ENCODE measurements around the gene MAST2. TPM values are rescaled to one million over a fixed set of nuclear protein-coding genes. Genes with fewer than 3 reads are reported as not detected.

MAST2 gene
- total RNA-seq, 4 donors from 2014 or later: 6.6 to 22.6 (median 13.9) TPM

DNA sequence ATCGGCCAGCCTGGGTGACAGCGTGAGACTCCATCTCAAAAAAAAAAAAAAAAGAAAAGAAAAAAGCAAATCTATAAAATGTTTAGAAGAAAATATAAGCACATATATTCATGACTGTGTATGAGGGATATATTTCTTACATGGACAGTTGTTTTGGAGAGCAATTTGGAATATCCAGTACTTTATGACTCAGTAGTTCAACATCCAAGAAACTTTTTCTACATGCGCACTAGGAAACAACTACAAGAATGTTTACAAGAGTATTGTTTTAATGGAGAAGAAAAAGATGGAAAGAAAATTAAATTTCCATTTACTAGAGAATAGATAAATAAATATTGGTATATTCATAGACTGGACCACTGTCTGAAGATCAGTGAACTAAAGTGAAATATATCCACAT is 77.5 kb downstream of the MAST2 start:
- 73 to 78% methylated on average over 3 of the region's 3 CpGs for WGBS, 2 donors
- TF ChIP-seq, protein P1, sequence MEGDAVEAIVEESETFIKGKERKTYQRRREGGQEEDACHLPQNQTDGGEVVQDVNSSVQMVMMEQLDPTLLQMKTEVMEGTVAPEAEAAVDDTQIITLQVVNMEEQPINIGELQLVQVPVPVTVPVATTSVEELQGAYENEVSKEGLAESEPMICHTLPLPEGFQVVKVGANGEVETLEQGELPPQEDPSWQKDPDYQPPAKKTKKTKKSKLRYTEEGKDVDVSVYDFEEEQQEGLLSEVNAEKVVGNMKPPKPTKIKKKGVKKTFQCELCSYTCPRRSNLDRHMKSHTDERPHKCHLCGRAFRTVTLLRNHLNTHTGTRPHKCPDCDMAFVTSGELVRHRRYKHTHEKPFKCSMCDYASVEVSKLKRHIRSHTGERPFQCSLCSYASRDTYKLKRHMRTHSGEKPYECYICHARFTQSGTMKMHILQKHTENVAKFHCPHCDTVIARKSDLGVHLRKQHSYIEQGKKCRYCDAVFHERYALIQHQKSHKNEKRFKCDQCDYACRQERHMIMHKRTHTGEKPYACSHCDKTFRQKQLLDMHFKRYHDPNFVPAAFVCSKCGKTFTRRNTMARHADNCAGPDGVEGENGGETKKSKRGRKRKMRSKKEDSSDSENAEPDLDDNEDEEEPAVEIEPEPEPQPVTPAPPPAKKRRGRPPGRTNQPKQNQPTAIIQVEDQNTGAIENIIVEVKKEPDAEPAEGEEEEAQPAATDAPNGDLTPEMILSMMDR (IDR thresholded peaks at IDR 0.05): no peak
- DNase-seq (ENCODE audit: low spot score in 2 of 2): no peak
- intact Hi-C loops (cut with DNase I; ENCODE audit: low total_unique reads): no loop called here
- no peak overlapping the region for H3K4me3 ChIP-seq (ENCODE audit: low read depth, poor library complexity, severe bottlenecking)

DNA sequence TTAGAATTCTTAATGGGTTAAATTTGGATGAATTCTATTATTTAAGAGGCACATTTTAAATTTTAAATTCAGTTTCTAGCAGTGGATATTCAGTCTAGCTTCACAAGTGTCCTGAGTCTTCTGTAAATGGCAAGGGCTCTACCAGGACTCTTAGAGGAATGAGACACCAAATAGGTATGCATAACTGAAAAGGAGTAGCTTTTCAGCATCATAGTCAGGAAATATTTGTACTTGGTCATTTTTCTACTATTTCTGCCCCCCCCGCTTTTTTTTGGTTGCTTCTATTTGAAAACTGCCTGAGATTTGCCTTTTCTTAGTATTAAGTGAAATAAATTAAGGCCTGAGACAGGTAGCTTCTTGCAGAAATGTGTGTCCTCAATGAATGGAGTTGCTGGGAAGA is 80.2 kb downstream of the MAST2 start:
- intact Hi-C loops (cut with DNase I; ENCODE audit: low total_unique reads): no loop called here
- H3K4me3 ChIP-seq (ENCODE audit: low read depth, poor library complexity, severe bottlenecking): no peak overlapping the region
- no peak for DNase-seq (ENCODE audit: low spot score in 2 of 2)
- WGBS, 2 donors: 53 to 78% methylated on average over 1 of the region's 1 CpG
- no peak for TF ChIP-seq POLR2A (IDR thresholded peaks at IDR 0.05)
- TF ChIP-seq, protein P1 (IDR thresholded peaks at IDR 0.05): no peak

DNA sequence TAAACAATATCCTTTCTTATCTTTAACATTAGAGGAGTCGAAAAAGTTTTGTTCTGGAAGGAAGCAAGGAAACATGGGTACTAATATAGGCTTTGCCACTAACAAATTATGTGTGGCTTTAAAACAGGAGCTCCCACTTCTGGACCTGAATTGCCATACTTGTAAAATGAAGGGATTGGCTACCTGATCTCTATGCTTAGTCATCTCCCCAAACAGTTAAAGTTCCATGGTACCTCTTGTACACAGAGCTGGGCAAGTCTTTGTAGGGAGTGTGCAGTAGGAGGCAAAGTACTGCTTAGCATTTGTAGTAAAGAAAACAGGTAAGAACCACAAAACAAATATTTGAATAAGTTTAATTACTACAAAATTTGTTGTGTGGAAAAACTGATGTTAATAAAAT is 81.3 kb downstream of the MAST2 start:
- no peak for TF ChIP-seq POLR2A (IDR thresholded peaks at IDR 0.05)
- TF ChIP-seq, protein P1 (IDR thresholded peaks at IDR 0.05): no peak
- DNase-seq (ENCODE audit: low spot score in 2 of 2): no peak
- intact Hi-C loops (cut with DNase I; ENCODE audit: low total_unique reads): no loop called here
- no peak overlapping the region for H3K4me3 ChIP-seq (ENCODE audit: low read depth, poor library complexity, severe bottlenecking)
- 89 to 95% methylated on average over 1 of the region's 1 CpG for WGBS, 2 donors

DNA sequence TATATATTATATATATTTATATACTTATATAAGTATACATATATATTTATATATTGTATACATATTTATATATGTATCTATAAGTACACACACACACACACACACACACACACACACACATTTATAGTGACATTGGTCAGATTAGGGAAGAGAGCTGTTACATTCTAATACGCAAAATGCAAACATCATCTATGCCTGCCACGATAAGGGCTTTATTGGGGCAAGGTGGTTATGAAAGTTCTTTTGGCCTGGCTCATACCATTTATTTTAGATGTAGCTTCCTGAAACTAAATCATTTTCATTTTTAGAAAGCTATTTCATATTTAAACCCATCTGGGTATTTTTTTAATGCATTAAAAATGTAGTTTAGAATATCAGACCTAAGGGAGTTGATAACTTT is 82.8 kb downstream of the MAST2 start:
- TF ChIP-seq, protein P1 (IDR thresholded peaks at IDR 0.05): no peak
- TF ChIP-seq POLR2A (IDR thresholded peaks at IDR 0.05): no peak
- intact Hi-C loops (cut with DNase I; ENCODE audit: low total_unique reads): no loop called here
- no peak for DNase-seq (ENCODE audit: low spot score in 2 of 2)
- no peak overlapping the region for H3K4me3 ChIP-seq (ENCODE audit: low read depth, poor library complexity, severe bottlenecking)
- WGBS, 2 donors: 82 to 84% methylated on average over 2 of the region's 2 CpGs

DNA sequence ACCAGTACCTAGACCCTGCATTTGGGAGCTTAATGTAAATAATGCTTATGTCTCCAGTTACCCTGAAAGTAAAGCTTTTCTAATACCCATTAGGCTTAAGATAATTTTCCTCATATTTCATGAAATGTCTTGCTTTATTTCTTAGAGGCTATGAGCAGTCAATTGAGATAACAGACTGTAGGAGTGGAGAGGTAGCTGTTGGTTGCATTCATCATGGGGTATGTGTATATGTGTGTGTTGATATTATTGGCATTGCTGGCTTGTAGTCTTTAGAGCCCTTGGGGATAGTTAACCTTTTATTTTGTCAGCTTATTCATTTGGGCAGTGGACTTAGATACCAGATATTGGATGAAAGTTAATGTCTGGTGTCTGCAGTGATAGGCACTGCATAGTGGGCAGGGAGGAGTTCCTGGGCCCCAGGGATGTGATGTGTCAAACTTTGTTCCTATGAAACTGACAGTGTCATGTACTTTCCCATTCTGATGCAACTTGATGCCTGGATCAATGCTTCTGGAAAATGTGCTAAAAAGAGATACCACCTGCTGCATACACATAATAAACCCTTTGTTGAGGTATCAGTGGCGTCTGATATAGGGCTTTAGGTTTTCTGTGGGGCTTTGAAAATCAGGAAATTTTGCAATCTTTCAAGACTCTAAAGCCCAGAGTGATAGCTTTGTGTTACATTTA is 83.9 kb downstream of the MAST2 start:
- 89 to 100% methylated on average over 1 of the region's 1 CpG for WGBS, 2 donors
- no peak overlapping the region for H3K4me3 ChIP-seq (ENCODE audit: low read depth, poor library complexity, severe bottlenecking)
- intact Hi-C loops (cut with DNase I; ENCODE audit: low total_unique reads): no loop called here
- no peak for DNase-seq (ENCODE audit: low spot score in 2 of 2)
- TF ChIP-seq, protein P1 (IDR thresholded peaks at IDR 0.05): no peak
- no peak for TF ChIP-seq POLR2A (IDR thresholded peaks at IDR 0.05)

DNA sequence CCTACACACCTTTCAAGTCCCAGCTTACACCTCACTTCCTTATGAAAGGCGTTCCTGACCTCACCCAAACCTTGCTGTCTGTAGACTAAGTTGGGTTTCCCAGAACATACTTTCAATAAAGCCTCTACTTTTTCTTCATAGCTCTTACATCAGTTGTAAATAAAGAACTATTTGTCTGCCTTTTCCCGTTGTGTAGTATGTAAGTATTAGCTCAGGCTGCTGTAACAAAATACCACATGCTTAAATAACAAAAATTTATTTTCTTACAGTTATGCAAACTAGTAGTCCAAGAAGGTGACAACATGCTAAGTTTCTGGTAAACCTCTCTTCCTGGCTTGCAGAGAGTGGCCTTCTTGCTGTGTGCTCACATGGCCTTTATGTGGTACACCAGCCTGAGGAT is 86.7 kb downstream of the MAST2 start:
- no peak for TF ChIP-seq POLR2A (IDR thresholded peaks at IDR 0.05)
- TF ChIP-seq, protein P1 (IDR thresholded peaks at IDR 0.05): no peak
- DNase-seq (ENCODE audit: low spot score in 2 of 2): no peak
- H3K4me3 ChIP-seq (ENCODE audit: low read depth, poor library complexity, severe bottlenecking): no peak overlapping the region
- intact Hi-C loops (cut with DNase I; ENCODE audit: low total_unique reads): no loop called here
- WGBS, 2 donors: 95 to 97% methylated on average over 2 of the region's 2 CpGs

Data from lower leg skin (tissue), 4 donors.